ENCODE measurements around the gene NELFA.

The NELFA gene

DNA sequence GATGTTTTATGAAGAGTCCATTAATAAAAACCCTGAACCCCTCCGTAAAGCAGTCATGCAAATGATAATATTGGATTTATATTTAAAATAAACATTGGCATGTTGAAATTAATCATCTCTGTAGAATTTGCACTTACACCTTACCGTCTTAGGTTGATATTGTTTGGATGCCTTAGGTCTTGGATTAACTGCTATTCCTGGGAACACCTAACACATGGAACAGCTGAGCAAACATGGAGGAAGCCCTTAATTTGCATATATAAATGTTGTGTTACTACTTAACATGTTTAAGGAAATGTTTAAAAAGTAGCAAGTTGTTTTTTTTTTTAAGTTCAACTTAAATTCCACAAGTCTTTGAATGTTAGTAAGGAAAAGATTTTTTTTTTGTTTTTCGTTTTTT, 75.1 kb downstream of the NELFA start:
- Histone ChIP-seq H3K36me3 (ENCODE audit: insufficient read depth, low read length) (peaks cover 76% of the 10 kb centered on the region), H3K4me1 (ENCODE audit: insufficient read depth, low read length) (no peaks in the 10 kb centered on the region), H2AFZ (ENCODE audit: low read depth, low read length) (no peak overlapping the region)

DNA sequence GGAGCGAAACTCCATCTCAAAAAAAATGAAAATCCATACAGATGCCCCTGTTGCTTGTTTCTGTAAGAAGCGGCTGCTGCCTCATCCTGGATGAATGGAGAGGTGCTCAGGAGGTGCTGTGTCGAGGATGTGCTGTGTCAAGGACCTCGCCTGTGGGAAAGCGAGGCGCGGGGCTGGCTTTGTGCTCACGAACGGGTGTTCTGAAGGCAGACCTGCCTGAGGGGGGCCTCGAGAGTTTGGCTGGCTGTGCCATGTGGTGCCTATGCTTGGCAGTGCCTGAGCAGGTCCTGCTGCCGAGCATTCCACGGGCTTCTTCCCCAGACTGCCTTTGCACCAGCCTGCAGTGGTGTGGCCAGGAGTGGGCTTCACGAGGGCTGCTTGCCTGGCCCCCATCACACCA, 76.0 kb downstream of the NELFA start:
- Histone ChIP-seq H2AFZ (ENCODE audit: low read depth, low read length) (no peak overlapping the region), H3K4me1 (ENCODE audit: insufficient read depth, low read length) (no peaks in the 10 kb centered on the region), H3K9me3 (ENCODE audit: low read length) (no peaks in the 10 kb centered on the region), H3K4me3 (ENCODE audit: low read length) (no peak overlapping the region), H3K27me3 (ENCODE audit: insufficient read depth, low read length) (no peaks in the 10 kb centered on the region), H3K36me3 (ENCODE audit: insufficient read depth, low read length) (peaks cover 77% of the 10 kb centered on the region)

More for the DNA sequence above, 75.1 kb downstream of the NELFA start:
- Histone ChIP-seq H3K9me3 (ENCODE audit: low read length) (no peaks in the 10 kb centered on the region), H3K4me3 (ENCODE audit: low read length) (no peak overlapping the region), H3K27me3 (ENCODE audit: insufficient read depth, low read length) (no peaks in the 10 kb centered on the region)

Data from neuron (in vitro differentiated cells).